ENCODE data around the gene LAMA3.

Gene LAMA3

GRCh38 chr18:23735021-23735464, 45.8 kb downstream of the LAMA3 start (continued):
- no peak for TF ChIP-seq ZBTB10 (tag by site-specific recombination; IDR thresholded peaks at IDR 0.05)
- no peak for TF ChIP-seq ZNF138 (tag by site-specific recombination; IDR thresholded peaks at IDR 0.05; ENCODE audit: borderline replicate concordance)
- no peak for TF ChIP-seq ZNF596 (tag by site-specific recombination; IDR thresholded peaks at IDR 0.05)
- TF ChIP-seq ZNF660 (tag by site-specific recombination; IDR thresholded peaks at IDR 0.05), result peak; percentile 46; the same call in 1 of the 2 replicates

- H3K36me3 ChIP-seq (ENCODE audit: control insufficient read depth in 2 of 2, insufficient read depth in 1 of 2, low read length in 2 of 2), result peaks cover 0 to 10% of the 10 kb centered on the region in 2 experiments; a peak in 1 of 3 replicates
- CTCF ChIA-PET, result interaction anchor here (0.6 kb wide), 1 partner anchor 254 kb away, joined by 4 read pairs; no protein-coding TSS in a partner anchor
- no peak overlapping the region for H3K4me3 ChIP-seq (ENCODE audit: low read depth, low read length)
- no peaks in the 10 kb centered on the region for H3K9me3 ChIP-seq (ENCODE audit: control insufficient read depth, insufficient read depth, low read depth, low read length)
- POLR2A ChIA-PET, result no interaction called here
- peaks cover 20% of the 10 kb centered on the region for H3K4me1 ChIP-seq (ENCODE audit: control insufficient read depth, insufficient read depth, low read length)
- no peak overlapping the region for H3K27ac ChIP-seq (ENCODE audit: extremely low read depth, low read depth, low read length)
- TF ChIP-seq ZNF580 (tag by site-specific recombination; IDR thresholded peaks at IDR 0.05) (no peak), KLF7 (tag by site-specific recombination; IDR thresholded peaks at IDR 0.05; ENCODE audit: borderline replicate concordance) (no peak), ZIC2 (tag by site-specific recombination; IDR thresholded peaks at IDR 0.05) (0 out of 2 replicates have a peak, but pooled peaks have one; percentile 20), SP2 (tag by site-specific recombination; IDR thresholded peaks at IDR 0.05) (no peak), ZBTB26 (tag by site-specific recombination; optimal IDR thresholded peaks at IDR 0.05) (no peak)
Measured at GRCh38 chr18:23737578-23737977, 48.3 kb downstream of the LAMA3 start.

GRCh38 chr18:23738151-23738550, 48.9 kb downstream of the LAMA3 start:
- ChIA-PET POLR2A (no interaction called here), CTCF (no interaction called here)
- Histone ChIP-seq H3K9me3 (ENCODE audit: control insufficient read depth, insufficient read depth, low read depth, low read length) (no peaks in the 10 kb centered on the region), H3K27ac (ENCODE audit: extremely low read depth, low read depth, low read length) (no peak overlapping the region), H3K4me1 (ENCODE audit: control insufficient read depth, insufficient read depth, low read length) (peaks cover 22% of the 10 kb centered on the region), H3K4me3 (ENCODE audit: low read depth, low read length) (no peak overlapping the region), H3K36me3 (ENCODE audit: control insufficient read depth in 2 of 2, insufficient read depth in 1 of 2, low read length in 2 of 2) (peaks cover 0 to 10% of the 10 kb centered on the region in 2 experiments; a peak in 1 of 3 replicates)
- TF ChIP-seq ZNF366 (tag by site-specific recombination; conservative IDR thresholded peaks at IDR 0.05) (0 out of 2 replicates have a peak, but pooled peaks have one; percentile 14), ZNF341 (tag by site-specific recombination; IDR thresholded peaks at IDR 0.05; ENCODE audit: low read depth) (peak; percentile 76), KLF1 (tag by site-specific recombination; IDR thresholded peaks at IDR 0.05) (peak; percentile 73), ZNF274 (IDR thresholded peaks at IDR 0.05; ENCODE audit: low read length) (no peak), ZNF274 (tag by site-specific recombination; IDR thresholded peaks at IDR 0.05; ENCODE audit: borderline replicate concordance) (no peak), ZNF350 (tag by site-specific recombination; IDR thresholded peaks at IDR 0.05) (no peak), ZFHX2 (tag by site-specific recombination; conservative IDR thresholded peaks at IDR 0.05) (0 out of 2 replicates have a peak, but pooled peaks have one; percentile 25)

GRCh38 chr18:23738575-23738974, 49.3 kb downstream of the LAMA3 start:
- TF ChIP-seq PRDM6 (tag by site-specific recombination; IDR thresholded peaks at IDR 0.05) (no peak), ZNF366 (tag by site-specific recombination; conservative IDR thresholded peaks at IDR 0.05) (0 out of 2 replicates have a peak, but pooled peaks have one; percentile 1)
- no peaks in the 10 kb centered on the region for H3K9me3 ChIP-seq (ENCODE audit: control insufficient read depth, insufficient read depth, low read depth, low read length)
- CTCF ChIA-PET, result no interaction called here
- peaks cover 0 to 10% of the 10 kb centered on the region in 2 experiments; a peak in 1 of 3 replicates for H3K36me3 ChIP-seq (ENCODE audit: control insufficient read depth in 2 of 2, insufficient read depth in 1 of 2, low read length in 2 of 2)
- POLR2A ChIA-PET, result no interaction called here
- H3K27ac ChIP-seq (ENCODE audit: extremely low read depth, low read depth, low read length), result no peak overlapping the region
- H3K4me3 ChIP-seq (ENCODE audit: low read depth, low read length), result no peak overlapping the region
- peaks cover 26% of the 10 kb centered on the region for H3K4me1 ChIP-seq (ENCODE audit: control insufficient read depth, insufficient read depth, low read length)
